ENCODE measurements around the gene KLHDC9.

KLHDC9 gene

DNA sequence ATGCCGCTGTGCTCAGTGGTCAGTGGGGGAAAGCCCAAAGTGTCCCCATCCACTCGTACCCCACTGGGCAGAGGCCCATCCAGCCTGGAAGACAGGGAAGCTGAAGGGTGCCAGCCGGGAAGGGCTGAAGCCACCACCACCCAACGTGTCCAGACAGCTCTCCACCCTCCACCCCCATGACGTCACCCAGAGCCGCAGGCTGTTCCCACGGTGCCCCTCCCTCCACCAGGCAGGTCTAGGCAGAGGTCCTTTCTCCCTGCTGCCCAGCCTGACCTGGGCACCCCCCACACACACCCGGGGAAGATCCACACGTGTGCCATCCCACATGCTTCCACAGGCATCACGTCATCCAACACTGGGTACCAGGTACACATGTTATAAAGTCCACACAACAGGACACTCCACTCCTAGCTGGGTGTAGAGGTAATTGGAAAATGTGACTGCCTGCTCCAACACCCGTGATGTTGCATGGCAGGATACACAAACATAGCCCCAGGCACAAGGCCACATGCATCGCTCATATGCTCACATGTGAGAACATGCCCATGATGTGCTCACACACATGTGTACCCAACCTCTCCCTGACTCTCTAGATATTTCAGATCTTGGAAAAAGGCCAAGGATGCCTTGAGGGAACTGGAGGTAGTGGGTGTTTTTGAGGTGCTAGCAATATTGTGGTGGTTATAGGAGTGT is 23.3 kb upstream of the KLHDC9 start:
- H3K4me3 ChIP-seq (ENCODE audit: low read depth, low read length): no peak overlapping the region

- H3K4me3 ChIP-seq (ENCODE audit: low read depth, low read length): no peak overlapping the region
Observed at GRCh38 chr1:161076410-161076809, 21.8 kb upstream of the KLHDC9 start.

DNA sequence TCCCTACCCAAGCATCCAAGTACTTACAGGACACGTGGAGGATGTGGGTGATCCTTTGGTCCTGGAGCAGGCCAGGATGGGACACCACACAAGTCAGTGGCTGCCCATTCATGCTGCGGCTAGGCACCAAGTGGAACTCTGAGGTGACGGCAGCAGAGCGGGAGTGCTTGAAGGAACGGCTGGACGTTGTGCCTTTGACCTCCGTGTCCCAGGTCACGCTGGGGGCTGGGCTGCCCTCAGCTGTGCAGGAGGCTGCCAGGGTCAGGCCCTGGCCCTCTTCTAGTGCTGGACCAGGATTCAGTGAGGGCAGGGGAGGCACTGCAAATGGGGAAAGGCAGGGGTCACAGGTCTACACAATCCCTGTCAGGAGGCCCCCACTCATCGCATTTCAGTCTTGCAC is 20.7 kb upstream of the KLHDC9 start:
- no peak overlapping the region for H3K4me3 ChIP-seq (ENCODE audit: low read depth, low read length)

- no peak overlapping the region for H3K4me3 ChIP-seq (ENCODE audit: low read depth, low read length)
Observed at GRCh38 chr1:161079436-161080110, 18.6 kb upstream of the KLHDC9 start.

DNA sequence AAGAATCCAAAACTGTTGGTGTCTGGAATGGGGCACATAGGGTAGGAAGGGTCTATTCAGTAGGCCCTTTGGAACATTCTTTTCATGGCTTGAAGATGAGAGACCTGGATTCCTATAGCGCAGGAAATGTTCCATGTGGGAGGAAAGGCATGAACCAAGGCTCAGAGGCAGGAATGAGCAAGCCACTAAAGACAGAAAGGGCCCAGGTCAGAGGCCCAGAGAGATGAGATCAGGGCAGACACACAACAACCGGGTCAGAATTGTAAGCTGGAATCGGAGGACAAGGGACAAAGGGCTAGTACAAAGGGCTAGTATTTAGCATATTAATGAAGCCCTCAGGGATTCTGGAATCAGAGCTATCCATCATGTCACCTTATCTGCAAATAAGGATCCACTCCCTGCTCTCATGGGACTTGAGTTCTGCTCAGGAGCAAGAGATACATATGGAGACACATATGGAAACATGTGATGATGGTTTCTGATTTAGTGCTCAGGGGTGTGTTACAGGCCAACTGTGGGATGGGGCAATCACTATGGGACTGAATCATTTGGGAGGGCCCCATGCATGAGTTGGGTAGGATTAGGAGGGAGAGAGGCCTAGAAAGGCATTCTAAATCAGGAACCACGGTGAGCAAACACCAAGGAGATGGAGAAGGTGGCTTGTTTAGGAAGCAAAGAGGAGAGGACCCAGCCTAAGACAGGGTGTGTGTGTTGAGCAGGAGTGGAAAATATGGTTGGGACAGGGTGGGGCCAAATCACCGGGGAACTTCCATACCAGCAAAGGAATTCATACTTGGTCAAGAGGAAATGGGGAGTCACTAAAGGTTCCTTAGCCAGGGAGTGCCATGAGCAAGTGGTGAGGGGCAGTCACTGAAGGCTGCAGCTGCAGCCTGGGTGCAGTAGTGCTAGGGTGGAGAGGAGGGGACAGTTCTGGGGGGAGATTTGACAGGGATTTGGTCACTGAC is 17.4 kb upstream of the KLHDC9 start:
- no peak overlapping the region for H3K4me3 ChIP-seq (ENCODE audit: low read depth, low read length)

GRCh38 chr1:161081519-161081918 is 16.6 kb upstream of the KLHDC9 start:
- H3K4me3 ChIP-seq (ENCODE audit: low read depth, low read length): no peak overlapping the region

DNA sequence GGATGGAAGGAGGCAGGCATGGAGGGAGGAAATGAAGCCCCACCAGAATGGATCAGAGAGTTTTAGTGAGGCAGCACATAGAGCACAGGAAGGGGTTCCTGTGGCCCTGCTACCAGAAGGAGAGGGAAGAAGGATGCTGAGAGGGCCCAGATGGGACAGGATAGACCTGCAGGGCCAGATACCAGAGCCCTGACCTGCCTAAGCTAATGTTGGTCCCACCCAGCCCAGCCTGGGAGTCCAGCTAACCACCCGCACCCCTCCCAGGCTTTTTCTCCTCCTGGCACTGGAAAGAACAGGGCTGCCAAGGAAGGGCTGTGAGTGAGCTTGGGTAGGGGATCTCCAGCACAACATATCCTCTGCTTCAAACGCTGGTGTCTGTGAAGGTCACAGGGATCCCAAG is 15.7 kb upstream of the KLHDC9 start:
- H3K4me3 ChIP-seq (ENCODE audit: low read depth, low read length): no peak overlapping the region

- no peak overlapping the region for H3K4me3 ChIP-seq (ENCODE audit: low read depth, low read length)
Observed at GRCh38 chr1:161082996-161083747, 15.0 kb upstream of the KLHDC9 start.

- H3K4me3 ChIP-seq (ENCODE audit: low read depth, low read length): no peak overlapping the region
Observed at GRCh38 chr1:161083748-161084596, 14.2 kb upstream of the KLHDC9 start.

DNA sequence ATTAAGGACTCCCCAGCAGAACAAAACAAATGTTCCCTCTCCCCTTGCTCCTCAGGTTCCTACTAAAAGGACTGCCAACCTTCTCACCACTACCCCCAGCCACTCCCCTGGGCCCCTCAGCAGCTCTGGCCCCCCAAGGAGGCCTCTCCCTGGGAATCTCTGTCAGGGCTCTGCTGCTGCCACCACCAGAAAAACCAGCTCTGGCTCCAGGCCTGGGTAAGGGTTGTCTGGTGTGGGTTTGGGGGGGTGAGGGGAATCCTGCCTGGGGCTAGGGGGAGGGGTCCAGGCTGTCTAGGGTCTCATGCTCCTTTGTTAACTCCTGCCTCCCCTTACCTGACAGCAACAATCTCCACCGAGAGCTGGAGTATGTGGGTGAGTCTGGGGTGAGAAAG is 13.6 kb upstream of the KLHDC9 start:
- no peak overlapping the region for H3K4me3 ChIP-seq (ENCODE audit: low read depth, low read length)

- H3K4me3 ChIP-seq (ENCODE audit: low read depth, low read length): no peak overlapping the region
Observed at GRCh38 chr1:161085165-161085564, 13.0 kb upstream of the KLHDC9 start.

GRCh38 chr1:161086457-161086856 is 11.7 kb upstream of the KLHDC9 start:
- no peak overlapping the region for H3K4me3 ChIP-seq (ENCODE audit: low read depth, low read length)

DNA sequence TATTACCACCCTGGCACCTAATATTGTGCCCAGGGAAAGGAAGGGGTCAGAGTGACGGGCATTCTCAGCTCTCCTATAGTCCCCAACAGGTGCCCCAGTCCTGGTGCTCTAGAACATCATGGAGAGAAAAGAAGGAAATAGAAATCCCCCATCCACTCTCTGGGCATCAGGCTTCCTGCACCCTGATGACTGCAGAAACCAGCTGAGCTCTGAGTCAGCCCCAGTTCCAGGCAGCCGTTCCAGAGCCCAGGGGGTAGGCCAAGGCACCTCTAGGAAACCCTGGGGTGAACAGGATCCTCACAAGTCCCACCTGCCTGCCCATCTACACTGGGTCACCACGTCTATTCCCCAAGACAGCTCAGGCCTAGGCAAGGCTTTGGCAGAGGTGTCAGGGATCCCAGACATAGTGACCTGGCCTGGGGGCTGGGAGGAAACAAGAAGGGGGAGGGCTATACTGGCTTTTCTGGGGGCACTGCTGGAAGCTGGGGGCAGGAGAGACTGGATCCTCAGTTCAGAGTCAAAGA is 9.5 kb upstream of the KLHDC9 start:
- no peak overlapping the region for H3K4me3 ChIP-seq (ENCODE audit: low read depth, low read length)

GRCh38 chr1:161089251-161089924 is 8.8 kb upstream of the KLHDC9 start, which contains the start of gene NECTIN4:
TSS of gene NECTIN4 (minus strand) at chr1:161089558. CDS start at chr1:161089296, 262 bp downstream.
- H3K4me3 ChIP-seq (ENCODE audit: low read depth, low read length): no peak within 1 kb of the TSS

- H3K4me3 ChIP-seq (ENCODE audit: low read depth, low read length): no peak overlapping the region
Observed at GRCh38 chr1:161089938-161090337, 8.2 kb upstream of the KLHDC9 start.

DNA sequence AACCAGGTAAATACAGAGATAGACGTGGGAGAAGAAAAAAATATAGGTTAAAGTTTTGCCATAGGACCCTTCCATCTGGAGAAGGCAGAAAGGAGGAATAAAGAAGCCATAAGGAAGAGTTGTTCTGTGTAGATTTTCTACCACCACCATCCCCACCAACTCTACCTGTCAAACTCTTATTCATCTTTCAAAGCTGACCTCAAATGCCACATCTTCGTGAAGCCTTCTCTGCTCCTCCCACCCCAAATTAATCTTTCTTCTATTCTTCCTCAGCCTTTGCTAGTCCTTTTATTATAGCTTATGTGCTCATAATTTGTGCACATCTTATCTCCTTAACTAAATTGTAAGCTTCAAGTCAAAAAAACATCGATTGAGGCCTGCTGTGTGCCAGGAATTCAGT is 7.5 kb upstream of the KLHDC9 start:
- H3K4me3 ChIP-seq (ENCODE audit: low read depth, low read length): no peak overlapping the region

GRCh38 chr1:161091093-161091492 is 7.1 kb upstream of the KLHDC9 start:
- H3K4me3 ChIP-seq (ENCODE audit: low read depth, low read length): no peak overlapping the region

GRCh38 chr1:161091796-161092507 is 6.2 kb upstream of the KLHDC9 start:
- H3K4me3 ChIP-seq (ENCODE audit: low read depth, low read length): no peak overlapping the region
